Stimulated activated CD8-positive, alpha-beta memory T cell treated with anti-CD3 and anti-CD28 coated beads, Interleukin-15, amount 100 ng/mL, for 48 hours (primary cell): ENCODE measurements around the gene PPIL1.
A peak's percentile ranks its signal among the peaks of the same experiment; 100 is the strongest.

Source experiments
- DNase-seq, 2 donors: peaks; one replicate each; pipeline ENCODE4 v3.0.0-alpha.2; 2020; ENCODE audit warnings: low read depth in 2 of 2

The PPIL1 gene

GRCh38 chr6:36888654-36889481 is 14.3 kb upstream of the PPIL1 start:
- DNase-seq = no peak

- no peak for DNase-seq
Measured at GRCh38 chr6:36888115-36888643, 13.6 kb upstream of the PPIL1 start.

GRCh38 chr6:36886950-36887618 is 12.5 kb upstream of the PPIL1 start:
- DNase-seq = no peak

- DNase-seq = peak; percentile 94 to 95
Measured at GRCh38 chr6:36885461-36886401, 11.1 kb upstream of the PPIL1 start, which contains the start of gene C6orf89. Gene C6orf89 (plus strand): TSS chr6:36885952. CDS start chr6:36899445, 13,493 bp downstream.

- DNase-seq = no peak
Measured at GRCh38 chr6:36884610-36885009, 10.0 kb upstream of the PPIL1 start.

- no peak for DNase-seq
Measured at GRCh38 chr6:36875250-36875633, 639 bp upstream of the PPIL1 start.

GRCh38 chr6:36873612-36874442 is 776 bp downstream of the PPIL1 start:
- no peak for DNase-seq

- no peak for DNase-seq
Measured at GRCh38 chr6:36873115-36873514, 1.5 kb downstream of the PPIL1 start.

- DNase-seq = no peak
Measured at GRCh38 chr6:36871686-36872085, 2.9 kb downstream of the PPIL1 start.

- no peak for DNase-seq
Measured at GRCh38 chr6:36867471-36868224, 7.0 kb downstream of the PPIL1 start.

- DNase-seq = no peak
Measured at GRCh38 chr6:36865835-36866234, 8.8 kb downstream of the PPIL1 start.

GRCh38 chr6:36863670-36864540 is 10.7 kb downstream of the PPIL1 start:
- DNase-seq = no peak

GRCh38 chr6:36862848-36863382 is 11.7 kb downstream of the PPIL1 start:
- DNase-seq = no peak

- no peak for DNase-seq
Measured at GRCh38 chr6:36862164-36862847, 12.3 kb downstream of the PPIL1 start.

GRCh38 chr6:36860126-36860525 is 14.5 kb downstream of the PPIL1 start:
- no peak for DNase-seq

GRCh38 chr6:36858407-36858981 is 16.1 kb downstream of the PPIL1 start:
- no peak for DNase-seq

- no peak for DNase-seq
Measured at GRCh38 chr6:36857325-36857724, 17.3 kb downstream of the PPIL1 start.

- DNase-seq = no peak
Measured at GRCh38 chr6:36856277-36856676, 18.3 kb downstream of the PPIL1 start.
